ENCODE results near the gene NCAPH2. TPM values are rescaled to one million over a fixed set of nuclear protein-coding genes. Genes with fewer than 3 reads are reported as not detected.

The NCAPH2 gene
- total and polyA plus RNA-seq, 3 experiments from 2014 or later: 36.5 to 165 (median 155) TPM

DNA sequence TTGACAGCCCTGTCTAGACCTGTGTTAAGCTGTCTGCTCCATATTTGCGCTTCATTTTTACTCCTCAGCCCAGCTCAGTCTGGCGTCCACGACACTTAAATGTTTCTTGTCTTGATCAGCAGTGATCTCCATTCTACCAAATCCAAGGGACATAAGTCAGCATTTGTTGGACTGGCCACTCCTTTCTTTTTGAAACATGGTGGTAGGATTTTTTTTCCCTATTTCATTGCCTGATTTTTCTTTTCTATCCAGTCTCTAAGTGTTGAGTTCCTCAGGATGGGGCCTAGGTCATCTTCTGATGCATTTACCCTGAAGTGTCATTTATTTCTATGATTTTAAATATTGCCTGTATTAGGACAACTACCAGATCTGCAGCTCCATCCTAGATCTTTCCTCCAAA is 873 bp downstream of the NCAPH2 start:
- peaks cover 0 to 33% (median 2%) of the 10 kb centered on the region in 3 donors for H3K36me3 Mint-ChIP-seq
- peaks cover 11% of the 10 kb centered on the region for H3K36me3 ChIP-seq (ENCODE audit: insufficient read depth, low read length)
- no peaks in the 10 kb centered on the region for H3K27me3 ChIP-seq (ENCODE audit: insufficient read depth, low read length, poor library complexity, severe bottlenecking)
- H3K4me3 ChIP-seq (ENCODE audit: low read length): peak overlapping the region; percentile 55
- peaks cover 17 to 36% (median 19%) of the 10 kb centered on the region in 3 donors for H3K4me1 Mint-ChIP-seq
- H3K9me3 ChIP-seq (ENCODE audit: low read length): no peaks in the 10 kb centered on the region
- POLR2A ChIA-PET: interaction anchor here (0.6 to 3.3 kb wide), 9 partner anchors 16 to 318 kb away, joined by 3 to 93 read pairs (median 7); partner anchors contain the start of genes KLHDC7B, SCO2 and SYCE3
- DNase-seq: no peak
- peaks cover 23% of the 10 kb centered on the region for H3K4me1 ChIP-seq (ENCODE audit: insufficient read depth, low read length)
- peak overlapping the region; percentile 87 to 100 (median 98) for H3K27ac Mint-ChIP-seq
- peaks cover 0 to 1% of the 10 kb centered on the region in 2 donors for H3K27me3 Mint-ChIP-seq
- CTCF ChIA-PET: interaction anchor here (0.9 to 8.7 kb wide), 9 partner anchors 9 to 112 kb away, joined by 3 to 91 read pairs (median 8); partner anchors contain the start of genes SCO2 and SYCE3
- peak overlapping the region; percentile 92 to 97 (median 94) for H3K4me3 Mint-ChIP-seq
- no peaks in the 10 kb centered on the region for H3K9me3 Mint-ChIP-seq
- H3K27ac ChIP-seq (ENCODE audit: low read depth, low read length): peak overlapping the region; percentile 88

DNA sequence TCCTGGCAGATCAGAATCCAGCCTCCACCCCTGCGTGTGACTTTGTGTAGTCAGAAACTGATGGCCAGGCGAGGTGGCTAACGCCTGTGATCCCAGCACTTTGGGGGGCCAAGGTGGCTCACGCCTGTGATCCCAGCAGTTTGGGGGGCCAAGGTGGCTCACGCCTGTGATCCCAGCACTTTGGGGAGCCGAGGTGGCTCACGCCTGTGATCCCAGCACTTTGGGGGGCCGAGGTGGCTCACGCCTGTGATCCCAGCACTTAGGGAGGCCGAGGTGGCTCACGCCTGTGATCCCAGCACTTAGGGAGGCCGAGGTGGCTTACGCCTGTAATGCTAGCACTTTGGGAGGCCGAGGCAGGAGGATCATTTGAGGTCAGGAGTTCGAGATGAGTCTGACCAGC is 5.2 kb downstream of the NCAPH2 start:
- ChIA-PET CTCF (interaction anchor here (3.0 to 8.7 kb wide), 2 partner anchors 12 kb away, joined by 20 to 91 read pairs; partner anchors contain the start of gene SCO2), POLR2A (interaction anchor here (0.8 to 2.3 kb wide), 2 partner anchors 12 to 14 kb away, joined by 10 to 12 read pairs; partner anchors contain the start of gene SCO2)
- peaks cover 0 to 48% (median 2%) of the 10 kb centered on the region in 3 donors for H3K36me3 Mint-ChIP-seq
- peaks cover 22 to 36% (median 30%) of the 10 kb centered on the region in 3 donors for H3K4me1 Mint-ChIP-seq
- Histone ChIP-seq H3K4me1 (ENCODE audit: insufficient read depth, low read length) (peaks cover 11% of the 10 kb centered on the region), H3K27ac (ENCODE audit: low read depth, low read length) (no peak overlapping the region), H3K36me3 (ENCODE audit: insufficient read depth, low read length) (peaks cover 12% of the 10 kb centered on the region), H3K9me3 (ENCODE audit: low read length) (no peaks in the 10 kb centered on the region), H3K27me3 (ENCODE audit: insufficient read depth, low read length, poor library complexity, severe bottlenecking) (no peaks in the 10 kb centered on the region), H3K4me3 (ENCODE audit: low read length) (no peak overlapping the region)
- H3K4me3 Mint-ChIP-seq: no peak overlapping the region
- H3K27ac Mint-ChIP-seq: no peak overlapping the region
- peaks cover 0 to 1% of the 10 kb centered on the region in 2 donors for H3K27me3 Mint-ChIP-seq
- no peak for DNase-seq
- H3K9me3 Mint-ChIP-seq: no peaks in the 10 kb centered on the region

DNA sequence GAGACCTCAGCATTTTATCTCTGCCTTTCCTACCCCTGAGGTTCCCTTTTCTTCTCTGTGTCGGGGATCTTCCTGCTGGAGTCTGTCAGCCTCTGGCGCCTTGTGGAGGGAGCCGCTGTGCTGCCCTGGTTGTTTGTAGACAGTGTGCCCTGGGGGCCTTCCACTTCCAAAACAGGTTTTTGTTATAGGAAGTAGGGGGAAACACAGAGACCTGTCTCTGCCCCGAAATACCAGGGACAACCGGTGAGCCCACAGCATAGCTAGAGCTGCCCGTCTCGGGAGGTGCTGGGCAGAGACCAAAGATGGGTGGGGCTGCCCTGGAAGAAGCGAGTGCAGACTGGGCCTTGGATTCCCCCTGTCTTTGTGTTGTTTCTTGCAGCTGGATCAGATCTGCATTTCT is 8.0 kb downstream of the NCAPH2 start:
- Histone ChIP-seq H3K9me3 (ENCODE audit: low read length) (no peaks in the 10 kb centered on the region), H3K4me1 (ENCODE audit: insufficient read depth, low read length) (no peaks in the 10 kb centered on the region), H3K27ac (ENCODE audit: low read depth, low read length) (no peak overlapping the region), H3K27me3 (ENCODE audit: insufficient read depth, low read length, poor library complexity, severe bottlenecking) (no peaks in the 10 kb centered on the region), H3K36me3 (ENCODE audit: insufficient read depth, low read length) (peaks cover 13% of the 10 kb centered on the region), H3K4me3 (ENCODE audit: low read length) (no peak overlapping the region)
- CTCF ChIA-PET: interaction anchor here (3.0 kb wide), 1 partner anchor 9 kb away, joined by 20 read pairs; the partner anchor contains the start of gene SCO2
- H3K36me3 Mint-ChIP-seq: peaks cover 0 to 63% (median 2%) of the 10 kb centered on the region in 3 donors
- no peak overlapping the region for H3K27ac Mint-ChIP-seq
- peaks cover 9 to 22% (median 18%) of the 10 kb centered on the region in 3 donors for H3K4me1 Mint-ChIP-seq
- no peaks in the 10 kb centered on the region for H3K9me3 Mint-ChIP-seq
- no peak overlapping the region for H3K4me3 Mint-ChIP-seq
- POLR2A ChIA-PET: no interaction called here
- DNase-seq: no peak
- H3K27me3 Mint-ChIP-seq: peaks cover 0 to 1% of the 10 kb centered on the region in 2 donors

DNA sequence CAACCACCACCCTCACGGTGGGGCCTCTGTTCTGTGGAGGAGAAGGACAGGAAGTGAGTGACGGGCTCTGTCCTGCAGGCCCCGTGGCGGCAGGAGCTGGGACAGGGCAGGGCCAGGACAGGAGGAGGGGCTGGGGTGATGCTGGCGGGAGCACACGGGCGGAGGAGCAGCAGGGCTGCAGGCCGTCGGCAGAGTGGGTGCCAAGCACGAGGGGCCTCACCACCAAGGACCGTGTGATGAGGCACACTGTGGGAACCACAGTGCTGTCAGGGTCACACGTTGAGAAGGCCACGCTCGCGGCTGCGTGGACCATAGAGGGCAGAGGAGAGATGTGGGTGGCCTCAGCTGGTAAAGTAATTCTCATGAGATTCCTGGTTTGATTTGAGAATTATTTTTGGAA is 8.9 kb downstream of the NCAPH2 start:
- Histone ChIP-seq H3K27me3 (ENCODE audit: insufficient read depth, low read length, poor library complexity, severe bottlenecking) (no peaks in the 10 kb centered on the region), H3K27ac (ENCODE audit: low read depth, low read length) (no peak overlapping the region), H3K36me3 (ENCODE audit: insufficient read depth, low read length) (peaks cover 13% of the 10 kb centered on the region), H3K4me3 (ENCODE audit: low read length) (no peak overlapping the region), H3K4me1 (ENCODE audit: insufficient read depth, low read length) (no peaks in the 10 kb centered on the region), H3K9me3 (ENCODE audit: low read length) (no peaks in the 10 kb centered on the region)
- ChIA-PET POLR2A (interaction anchor here (1.2 kb wide), 1 partner anchor 9 kb away, joined by 3 read pairs; the partner anchor contains the start of gene SCO2), CTCF (interaction anchor here (1.1 to 2.8 kb wide), 3 partner anchors 9 to 46 kb away, joined by 4 to 9 read pairs (median 8); partner anchors contain the start of genes LMF2, NCAPH2, SCO2 and SYCE3)
- H3K36me3 Mint-ChIP-seq: peaks cover 0 to 65% (median 2%) of the 10 kb centered on the region in 3 donors
- H3K9me3 Mint-ChIP-seq: no peaks in the 10 kb centered on the region
- DNase-seq: no peak
- H3K27me3 Mint-ChIP-seq: peaks cover 0 to 1% of the 10 kb centered on the region in 2 donors
- no peak overlapping the region for H3K4me3 Mint-ChIP-seq
- peak overlapping the region in 1 of 8 donors; percentile 29 for H3K27ac Mint-ChIP-seq
- peaks cover 9 to 22% (median 18%) of the 10 kb centered on the region in 3 donors for H3K4me1 Mint-ChIP-seq

DNA sequence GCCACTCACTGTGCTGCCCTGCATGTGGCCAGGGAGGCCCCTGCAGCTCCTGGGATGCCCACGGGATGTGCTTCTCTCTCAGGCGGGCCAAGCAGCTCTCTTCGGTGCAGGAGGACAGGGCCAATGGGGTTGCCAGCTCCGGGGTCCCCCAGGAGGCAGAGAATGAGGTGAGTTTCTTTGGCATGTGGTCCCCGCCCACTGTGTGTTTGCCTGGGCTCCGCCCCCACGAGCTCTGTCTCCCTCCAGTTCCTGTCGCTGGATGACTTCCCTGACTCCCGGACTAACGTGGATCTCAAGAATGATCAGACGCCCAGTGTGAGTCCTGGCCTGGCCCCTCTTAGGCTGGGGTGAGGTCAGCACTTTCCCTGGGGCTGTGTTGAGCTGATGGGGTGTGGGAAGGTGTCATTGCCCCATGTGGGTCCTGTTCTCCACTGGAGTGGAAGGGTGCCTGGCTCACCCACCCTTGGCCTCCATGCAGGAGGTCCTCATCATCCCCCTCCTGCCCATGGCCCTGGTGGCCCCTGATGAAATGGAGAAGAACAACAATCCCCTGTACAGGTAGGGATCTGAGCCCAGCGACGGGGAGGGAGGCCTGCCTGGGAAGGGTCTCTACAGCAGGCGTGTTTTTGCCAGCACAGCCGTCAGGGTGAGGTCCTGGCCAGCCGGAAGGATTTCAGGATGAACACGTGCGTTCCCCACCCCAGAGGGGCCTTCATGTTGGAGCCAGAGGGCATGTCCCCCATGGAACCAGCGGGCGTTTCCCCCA is 9.7 kb downstream of the NCAPH2 start:
- H3K27ac ChIP-seq (ENCODE audit: low read depth, low read length): no peak overlapping the region
- H3K4me1 Mint-ChIP-seq: peaks cover 9 to 18% (median 13%) of the 10 kb centered on the region in 3 donors
- H3K36me3 ChIP-seq (ENCODE audit: insufficient read depth, low read length): peaks cover 13% of the 10 kb centered on the region
- no peak overlapping the region for H3K27ac Mint-ChIP-seq
- peaks cover 0 to 65% (median 0%) of the 10 kb centered on the region in 3 donors for H3K36me3 Mint-ChIP-seq
- no peaks in the 10 kb centered on the region for H3K9me3 Mint-ChIP-seq
- no peaks in the 10 kb centered on the region for H3K27me3 ChIP-seq (ENCODE audit: insufficient read depth, low read length, poor library complexity, severe bottlenecking)
- no peaks in the 10 kb centered on the region for H3K4me1 ChIP-seq (ENCODE audit: insufficient read depth, low read length)
- ChIA-PET POLR2A (interaction anchor here (1.2 kb wide), 1 partner anchor 8 kb away, joined by 3 read pairs; the partner anchor contains the start of gene SCO2), CTCF (interaction anchor here (0.5 to 2.8 kb wide), 4 partner anchors 8 to 73 kb away, joined by 4 to 9 read pairs (median 6); partner anchors contain the start of genes LMF2, NCAPH2, SCO2 and SYCE3)
- no peak overlapping the region for H3K4me3 ChIP-seq (ENCODE audit: low read length)
- no peak for DNase-seq
- no peak overlapping the region for H3K4me3 Mint-ChIP-seq
- H3K27me3 Mint-ChIP-seq: no peaks in the 10 kb centered on the region
- no peaks in the 10 kb centered on the region for H3K9me3 ChIP-seq (ENCODE audit: low read length)

DNA sequence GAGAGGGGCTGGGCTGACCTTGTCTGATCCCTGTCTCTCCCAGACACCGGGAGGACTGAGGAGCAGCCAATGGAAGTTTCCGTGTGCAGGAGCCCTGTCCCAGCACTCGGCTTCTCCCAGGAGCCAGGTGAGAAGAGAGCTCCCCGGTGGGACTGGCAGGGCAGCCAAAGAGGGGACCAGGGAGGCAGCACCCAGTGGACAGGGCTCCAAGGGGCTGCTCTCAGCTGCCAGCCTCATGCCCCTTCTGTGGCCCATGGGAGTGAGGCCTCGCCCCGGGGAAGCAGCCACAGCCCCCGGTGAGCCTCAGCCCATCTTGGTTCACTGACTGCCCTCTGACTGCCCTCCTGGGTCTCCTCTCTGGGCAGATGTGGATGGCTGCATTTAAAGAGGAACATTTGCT is 10.6 kb downstream of the NCAPH2 start:
- Histone ChIP-seq H3K36me3 (ENCODE audit: insufficient read depth, low read length) (peaks cover 13% of the 10 kb centered on the region), H3K27ac (ENCODE audit: low read depth, low read length) (no peak overlapping the region), H3K27me3 (ENCODE audit: insufficient read depth, low read length, poor library complexity, severe bottlenecking) (no peaks in the 10 kb centered on the region), H3K9me3 (ENCODE audit: low read length) (no peaks in the 10 kb centered on the region), H3K4me3 (ENCODE audit: low read length) (no peak overlapping the region), H3K4me1 (ENCODE audit: insufficient read depth, low read length) (no peaks in the 10 kb centered on the region)
- Mint-ChIP-seq H3K9me3 (no peaks in the 10 kb centered on the region), H3K27me3 (no peaks in the 10 kb centered on the region), H3K36me3 (peaks cover 0 to 70% (median 0%) of the 10 kb centered on the region in 3 donors), H3K4me1 (peaks cover 9 to 22% (median 13%) of the 10 kb centered on the region in 3 donors), H3K27ac (no peak overlapping the region), H3K4me3 (no peak overlapping the region)
- ChIA-PET POLR2A (no interaction called here), CTCF (interaction anchor here (2.8 kb wide), 1 partner anchor 44 kb away, joined by 9 read pairs; the partner anchor contains the start of gene SYCE3)
- DNase-seq: no peak

DNA sequence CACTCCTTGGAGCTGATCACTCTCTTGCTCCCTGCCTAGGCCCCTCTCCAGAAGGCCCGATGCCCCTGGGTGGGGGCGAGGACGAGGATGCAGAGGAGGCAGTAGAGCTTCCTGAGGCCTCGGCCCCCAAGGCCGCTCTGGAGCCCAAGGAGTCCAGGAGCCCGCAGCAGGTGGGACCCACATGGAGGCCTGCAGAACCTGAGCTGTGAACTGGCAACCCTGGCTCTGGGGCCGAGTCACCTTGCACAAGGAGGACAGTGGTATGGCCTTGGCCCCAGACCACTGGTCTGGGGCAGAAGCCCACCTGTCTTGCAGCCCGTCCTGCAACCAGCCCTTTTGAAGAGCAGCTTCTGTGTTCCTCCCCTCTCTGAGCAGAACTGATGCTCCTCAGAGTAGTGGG is 11.1 kb downstream of the NCAPH2 start:
- no peak for DNase-seq
- Mint-ChIP-seq H3K36me3 (peaks cover 0 to 72% (median 0%) of the 10 kb centered on the region in 3 donors), H3K4me1 (peaks cover 9 to 19% (median 13%) of the 10 kb centered on the region in 3 donors), H3K4me3 (no peak overlapping the region), H3K9me3 (no peaks in the 10 kb centered on the region), H3K27me3 (no peaks in the 10 kb centered on the region), H3K27ac (peak overlapping the region in 1 of 8 donors; percentile 10)
- Histone ChIP-seq H3K4me1 (ENCODE audit: insufficient read depth, low read length) (peaks cover 2% of the 10 kb centered on the region), H3K36me3 (ENCODE audit: insufficient read depth, low read length) (peaks cover 13% of the 10 kb centered on the region), H3K27ac (ENCODE audit: low read depth, low read length) (no peak overlapping the region), H3K27me3 (ENCODE audit: insufficient read depth, low read length, poor library complexity, severe bottlenecking) (no peaks in the 10 kb centered on the region), H3K4me3 (ENCODE audit: low read length) (no peak overlapping the region), H3K9me3 (ENCODE audit: low read length) (no peaks in the 10 kb centered on the region)
- ChIA-PET CTCF (interaction anchor here (2.8 kb wide), 1 partner anchor 44 kb away, joined by 9 read pairs; the partner anchor contains the start of gene SYCE3), POLR2A (no interaction called here)
